ENCODE measurements around the gene EFCAB6. TPM values are rescaled to one million over a fixed set of nuclear protein-coding genes. Genes with fewer than 3 reads are reported as not detected.

The EFCAB6 gene
- total and polyA plus RNA-seq, 2 of the 13 experiments (the other 11 are each of a cell fraction or from before 2014, with no cell fraction given), result not detected

DNA sequence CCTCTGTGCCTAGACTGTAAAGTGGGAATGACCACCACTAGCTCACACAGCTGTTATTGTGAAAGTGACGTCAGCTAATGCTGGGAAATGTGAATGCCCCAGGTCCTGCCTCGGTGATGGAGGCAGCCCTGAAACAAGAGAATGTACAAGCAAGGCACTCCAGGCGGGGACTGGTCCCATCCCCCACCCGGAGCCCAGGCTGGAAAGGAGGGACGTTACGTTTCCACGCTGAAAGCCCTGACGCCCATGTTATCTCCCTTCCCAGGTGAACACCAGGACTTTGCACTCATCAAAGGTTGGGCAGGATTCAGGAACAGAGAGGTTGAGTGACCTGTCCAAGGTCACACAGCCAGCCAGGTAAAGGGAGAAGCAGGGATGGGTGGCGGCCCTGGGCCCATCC lies 49.4 kb upstream of the EFCAB6 start:
- FAIRE-seq, result no peak
- 8% methylated on average over 5 of the region's 9 CpGs for WGBS (ENCODE audit: low lambda C conversion rate)
- TF ChIP-seq DMAP1 (CRISPR knock-in tag; IDR thresholded peaks at IDR 0.05) (no peak), HES4 (CRISPR knock-in tag; IDR thresholded peaks at IDR 0.05; ENCODE audit: borderline replicate concordance) (no peak), FOXA1 (IDR thresholded peaks at IDR 0.05) (no peak), FOXA1 (CRISPR knock-in tag; IDR thresholded peaks at IDR 0.05) (no peak), CCDC6 (CRISPR knock-in tag; IDR thresholded peaks at IDR 0.05) (no peak), ZNF530 (CRISPR knock-in tag; IDR thresholded peaks at IDR 0.05; ENCODE audit: low read depth) (no peak), ZNF768 (CRISPR knock-in tag; IDR thresholded peaks at IDR 0.05) (peak; percentile 99), ATF7 (IDR thresholded peaks at IDR 0.05) (0 out of 2 replicates have a peak, but pooled peaks have one; percentile 50), ATF7 (CRISPR knock-in tag; IDR thresholded peaks at IDR 0.05) (no peak), CREB1 (IDR thresholded peaks at IDR 0.05) (peak; percentile 85), CREB1 (CRISPR knock-in tag; IDR thresholded peaks at IDR 0.05) (no peak), ZC3H4 (CRISPR knock-in tag; IDR thresholded peaks at IDR 0.05; ENCODE audit: borderline replicate concordance) (no peak), KLF16 (CRISPR knock-in tag; IDR thresholded peaks at IDR 0.05) (no peak), ZMYM3 (CRISPR knock-in tag; IDR thresholded peaks at IDR 0.05) (peak; percentile 65), SOX5 (CRISPR knock-in tag; IDR thresholded peaks at IDR 0.05; ENCODE audit: borderline replicate concordance) (no peak), CCAR2 (optimal IDR thresholded peaks at IDR 0.05; ENCODE audit: low read depth, low read length) (no peak), ELF3 (CRISPR knock-in tag; IDR thresholded peaks at IDR 0.05) (no peak), REPIN1 (CRISPR knock-in tag; IDR thresholded peaks at IDR 0.05; ENCODE audit: borderline replicate concordance, low read depth) (no peak), XRCC5 (optimal IDR thresholded peaks at IDR 0.05; ENCODE audit: low read length) (no peak), ZSCAN30 (CRISPR knock-in tag; IDR thresholded peaks at IDR 0.05) (no peak)
- TF ChIP-seq, protein P1, sequence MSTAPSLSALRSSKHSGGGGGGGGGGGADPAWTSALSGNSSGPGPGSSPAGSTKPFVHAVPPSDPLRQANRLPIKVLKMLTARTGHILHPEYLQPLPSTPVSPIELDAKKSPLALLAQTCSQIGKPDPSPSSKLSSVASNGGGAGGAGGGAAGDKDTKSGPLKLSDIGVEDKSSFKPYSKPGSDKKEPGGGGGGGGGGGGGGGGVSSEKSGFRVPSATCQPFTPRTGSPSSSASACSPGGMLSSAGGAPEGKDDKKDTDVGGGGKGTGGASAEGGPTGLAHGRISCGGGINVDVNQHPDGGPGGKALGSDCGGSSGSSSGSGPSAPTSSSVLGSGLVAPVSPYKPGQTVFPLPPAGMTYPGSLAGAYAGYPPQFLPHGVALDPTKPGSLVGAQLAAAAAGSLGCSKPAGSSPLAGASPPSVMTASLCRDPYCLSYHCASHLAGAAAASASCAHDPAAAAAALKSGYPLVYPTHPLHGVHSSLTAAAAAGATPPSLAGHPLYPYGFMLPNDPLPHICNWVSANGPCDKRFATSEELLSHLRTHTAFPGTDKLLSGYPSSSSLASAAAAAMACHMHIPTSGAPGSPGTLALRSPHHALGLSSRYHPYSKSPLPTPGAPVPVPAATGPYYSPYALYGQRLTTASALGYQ (CRISPR knock-in tag; IDR thresholded peaks at IDR 0.05), result no peak
- TF ChIP-seq, protein P2, sequence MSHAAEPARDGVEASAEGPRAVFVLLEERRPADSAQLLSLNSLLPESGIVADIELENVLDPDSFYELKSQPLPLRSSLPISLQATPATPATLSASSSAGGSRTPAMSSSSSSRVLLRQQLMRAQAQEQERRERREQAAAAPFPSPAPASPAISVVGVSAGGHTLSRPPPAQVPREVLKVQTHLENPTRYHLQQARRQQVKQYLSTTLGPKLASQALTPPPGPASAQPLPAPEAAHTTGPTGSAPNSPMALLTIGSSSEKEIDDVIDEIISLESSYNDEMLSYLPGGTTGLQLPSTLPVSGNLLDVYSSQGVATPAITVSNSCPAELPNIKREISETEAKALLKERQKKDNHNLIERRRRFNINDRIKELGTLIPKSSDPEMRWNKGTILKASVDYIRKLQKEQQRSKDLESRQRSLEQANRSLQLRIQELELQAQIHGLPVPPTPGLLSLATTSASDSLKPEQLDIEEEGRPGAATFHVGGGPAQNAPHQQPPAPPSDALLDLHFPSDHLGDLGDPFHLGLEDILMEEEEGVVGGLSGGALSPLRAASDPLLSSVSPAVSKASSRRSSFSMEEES (CRISPR knock-in tag; IDR thresholded peaks at IDR 0.05), result no peak
- TF ChIP-seq, protein P3, sequence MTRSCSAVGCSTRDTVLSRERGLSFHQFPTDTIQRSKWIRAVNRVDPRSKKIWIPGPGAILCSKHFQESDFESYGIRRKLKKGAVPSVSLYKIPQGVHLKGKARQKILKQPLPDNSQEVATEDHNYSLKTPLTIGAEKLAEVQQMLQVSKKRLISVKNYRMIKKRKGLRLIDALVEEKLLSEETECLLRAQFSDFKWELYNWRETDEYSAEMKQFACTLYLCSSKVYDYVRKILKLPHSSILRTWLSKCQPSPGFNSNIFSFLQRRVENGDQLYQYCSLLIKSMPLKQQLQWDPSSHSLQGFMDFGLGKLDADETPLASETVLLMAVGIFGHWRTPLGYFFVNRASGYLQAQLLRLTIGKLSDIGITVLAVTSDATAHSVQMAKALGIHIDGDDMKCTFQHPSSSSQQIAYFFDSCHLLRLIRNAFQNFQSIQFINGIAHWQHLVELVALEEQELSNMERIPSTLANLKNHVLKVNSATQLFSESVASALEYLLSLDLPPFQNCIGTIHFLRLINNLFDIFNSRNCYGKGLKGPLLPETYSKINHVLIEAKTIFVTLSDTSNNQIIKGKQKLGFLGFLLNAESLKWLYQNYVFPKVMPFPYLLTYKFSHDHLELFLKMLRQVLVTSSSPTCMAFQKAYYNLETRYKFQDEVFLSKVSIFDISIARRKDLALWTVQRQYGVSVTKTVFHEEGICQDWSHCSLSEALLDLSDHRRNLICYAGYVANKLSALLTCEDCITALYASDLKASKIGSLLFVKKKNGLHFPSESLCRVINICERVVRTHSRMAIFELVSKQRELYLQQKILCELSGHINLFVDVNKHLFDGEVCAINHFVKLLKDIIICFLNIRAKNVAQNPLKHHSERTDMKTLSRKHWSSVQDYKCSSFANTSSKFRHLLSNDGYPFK (CRISPR knock-in tag; IDR thresholded peaks at IDR 0.05; ENCODE audit: borderline replicate concordance), result peak; percentile 44; the same call in 1 of the 2 replicates

More for the DNA sequence above, 49.4 kb upstream of the EFCAB6 start:
- intact Hi-C loops (cut with micrococcal nuclease; ENCODE audit: unreplicated experiment) (no loop called here), in situ Hi-C loops (cut with HindIII; ENCODE audit: extremely low pct_ligation_motif_present, low pct_unique_long_range_greater_than_20kb) (no loop called here)
- CTCF ChIA-PET (ENCODE audit: low intra/inter-chr PET ratio, low total read pairs), result no interaction called here
- BruUV-seq (replicated peaks), result no TSS peak
- Histone ChIP-seq H3K9me3 (ENCODE audit: low read length) (no peaks in the 10 kb centered on the region), H3K36me3 (replicated peaks in 1 of 2; ENCODE audit: control insufficient read depth in 1 of 2, insufficient read depth in 2 of 2, low read length in 2 of 2) (no peaks in the 10 kb centered on the region), H2AFZ (ENCODE audit: low read length) (no peak overlapping the region), H3K27me3 (ENCODE audit: control insufficient read depth in 1 of 2, insufficient read depth in 2 of 2, low read length in 2 of 2) (peaks cover 0 to 32% of the 10 kb centered on the region in 2 experiments; a peak in 4 of 5 replicates), H3K79me2 (ENCODE audit: insufficient read depth, low read length) (no peaks in the 10 kb centered on the region), H3K4me1 (ENCODE audit: insufficient read depth, low read length) (no peaks in the 10 kb centered on the region), H3K4me2 (ENCODE audit: low read depth, low read length) (no peak overlapping the region), H3K4me3 (replicated peaks in 1 of 3; ENCODE audit: insufficient read depth in 1 of 3, low read depth in 2 of 3, low read length in 3 of 3) (no peak overlapping the region), H3K9ac (ENCODE audit: insufficient read depth, low read depth, low read length) (no peak overlapping the region), H3K27ac (ENCODE audit: extremely low read length, insufficient read depth, low read length) (no peak overlapping the region), H4K20me1 (ENCODE audit: insufficient read depth, low read length) (0 out of 2 replicates have a peak, but pooled peaks cover 2% of the 10 kb centered on the region)
- ATAC-seq, result no peak
- DNase-seq (ENCODE audit: low spot score), result no peak
- POLR2A ChIA-PET, result no interaction called here

All from HepG2 (cell line).